Neutrophil (primary cell): ENCODE results near the gene KCNC4.

Source experiments
- H3K27ac ChIP-seq: fragments of 200-600 bp; sonication (generic); 2 replicates; pipeline ENCODE4 v1.5.1; 2016; ENCODE audit warnings: mild to moderate bottlenecking, moderate library complexity
- H3K27me3 ChIP-seq: fragments of 200-600 bp; sonication (generic); 2 replicates; pipeline ENCODE4 v1.6.0; 2016; ENCODE audit warnings: mild to moderate bottlenecking
- H3K36me3 ChIP-seq: fragments of 200-600 bp; sonication (generic); 2 replicates; pipeline ENCODE4 v1.5.1; 2017
- H3K4me1 ChIP-seq, 2 experiments: fragments of 200-600 bp in 1 of 2; sonication (generic) in 1 of 2; 1 replicate in 1 of 2; 2 replicates in 1 of 2; pipeline versions ENCODE4 v1.5.1 to v1.6.1; 2013 to 2016; ENCODE audit warnings: low read depth in 1 of 2, low read length in 1 of 2, mild to moderate bottlenecking in 1 of 2, moderate library complexity in 1 of 2; ENCODE audit not compliant: control insufficient read depth in 1 of 2, insufficient read depth in 1 of 2
- H3K4me3 ChIP-seq, 2 experiments: fragments of 200-600 bp in 1 of 2; sonication (generic) in 1 of 2; 1 replicate in 1 of 2; 2 replicates in 1 of 2; pipeline ENCODE4 v1.5.1; 2013 to 2016; ENCODE audit warnings: low read depth in 1 of 2, low read length in 1 of 2, mild to moderate bottlenecking in 1 of 2, moderate library complexity in 1 of 2
- H3K9me3 ChIP-seq: fragments of 200-600 bp; sonication (generic); 2 replicates; pipeline ENCODE4 v1.5.1; 2016
- TF ChIP-seq, protein P1 (sequence below): fragments of 200-600 bp; sonication (generic); IDR thresholded peaks from 2 replicates; pipeline ENCODE4 v1.5.1; 2016; ENCODE audit warnings: antibody characterized with exemption

Gene KCNC4

DNA sequence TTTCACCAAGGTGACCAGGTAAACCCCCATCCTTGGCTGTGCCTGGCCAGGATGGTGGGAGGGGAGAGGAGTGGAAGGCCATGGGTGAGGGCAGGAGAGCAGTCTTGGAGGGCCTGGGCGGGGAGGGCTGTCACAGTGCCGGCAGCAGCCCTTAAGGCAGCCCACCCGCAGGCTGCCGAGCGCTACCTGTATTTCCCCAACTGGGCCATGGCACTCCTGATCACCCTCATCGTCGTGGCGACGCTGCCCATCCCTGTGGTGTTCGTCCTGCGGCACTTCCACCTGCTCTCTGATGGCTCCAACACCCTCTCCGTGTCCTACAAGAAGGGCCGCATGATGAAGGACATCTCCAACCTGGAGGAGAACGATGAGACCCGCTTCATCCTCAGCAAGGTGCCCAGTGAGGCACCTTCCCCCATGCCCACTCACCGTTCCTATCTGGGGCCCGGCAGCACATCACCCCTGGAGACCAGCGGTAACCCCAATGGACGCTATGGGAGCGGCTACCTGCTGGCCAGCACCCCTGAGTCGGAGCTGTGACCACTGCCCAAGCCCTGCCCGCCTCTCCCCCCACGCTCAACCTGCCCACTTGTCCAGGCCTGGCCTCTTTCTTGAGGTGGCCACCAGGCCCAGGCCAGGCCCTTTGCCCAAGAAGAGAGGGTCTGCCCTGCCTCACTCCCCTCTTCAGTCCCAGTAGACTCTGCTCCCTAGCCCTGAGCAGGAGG, 12.0 kb upstream of the KCNC4 start:
- Histone ChIP-seq H3K4me3 (no peak overlapping the region), H3K27ac (no peak overlapping the region), H3K9me3 (no peaks in the 10 kb centered on the region), H3K4me1 (no peaks in the 10 kb centered on the region), H3K36me3 (no peaks in the 10 kb centered on the region), H3K27me3 (no peaks in the 10 kb centered on the region)
- TF ChIP-seq, protein P1, sequence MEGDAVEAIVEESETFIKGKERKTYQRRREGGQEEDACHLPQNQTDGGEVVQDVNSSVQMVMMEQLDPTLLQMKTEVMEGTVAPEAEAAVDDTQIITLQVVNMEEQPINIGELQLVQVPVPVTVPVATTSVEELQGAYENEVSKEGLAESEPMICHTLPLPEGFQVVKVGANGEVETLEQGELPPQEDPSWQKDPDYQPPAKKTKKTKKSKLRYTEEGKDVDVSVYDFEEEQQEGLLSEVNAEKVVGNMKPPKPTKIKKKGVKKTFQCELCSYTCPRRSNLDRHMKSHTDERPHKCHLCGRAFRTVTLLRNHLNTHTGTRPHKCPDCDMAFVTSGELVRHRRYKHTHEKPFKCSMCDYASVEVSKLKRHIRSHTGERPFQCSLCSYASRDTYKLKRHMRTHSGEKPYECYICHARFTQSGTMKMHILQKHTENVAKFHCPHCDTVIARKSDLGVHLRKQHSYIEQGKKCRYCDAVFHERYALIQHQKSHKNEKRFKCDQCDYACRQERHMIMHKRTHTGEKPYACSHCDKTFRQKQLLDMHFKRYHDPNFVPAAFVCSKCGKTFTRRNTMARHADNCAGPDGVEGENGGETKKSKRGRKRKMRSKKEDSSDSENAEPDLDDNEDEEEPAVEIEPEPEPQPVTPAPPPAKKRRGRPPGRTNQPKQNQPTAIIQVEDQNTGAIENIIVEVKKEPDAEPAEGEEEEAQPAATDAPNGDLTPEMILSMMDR: no peak

DNA sequence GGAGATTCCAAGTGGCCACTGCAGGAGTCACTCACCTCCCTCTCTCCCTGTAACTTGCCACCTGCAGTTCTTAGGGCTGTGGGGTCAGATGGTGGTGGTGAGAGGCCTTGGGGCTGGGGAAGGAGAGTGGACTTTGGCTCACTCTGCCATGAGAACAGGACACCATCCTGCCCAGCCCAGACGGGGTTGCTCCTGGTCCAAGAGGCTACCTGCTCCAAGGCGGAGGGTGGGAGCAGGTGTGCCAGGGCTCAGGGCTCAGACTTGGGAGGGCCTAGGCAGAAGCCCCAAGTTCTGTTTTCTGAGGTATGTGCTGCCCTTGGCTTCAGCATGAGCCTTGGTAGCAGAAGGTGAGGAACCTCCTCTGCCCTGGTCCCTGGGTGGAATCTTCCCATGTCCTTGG, 11.4 kb upstream of the KCNC4 start:
- TF ChIP-seq, protein P1: no peak
- Histone ChIP-seq H3K4me1 (no peaks in the 10 kb centered on the region), H3K9me3 (no peaks in the 10 kb centered on the region), H3K27me3 (no peaks in the 10 kb centered on the region), H3K27ac (no peak overlapping the region), H3K4me3 (no peak overlapping the region), H3K36me3 (no peaks in the 10 kb centered on the region)

DNA sequence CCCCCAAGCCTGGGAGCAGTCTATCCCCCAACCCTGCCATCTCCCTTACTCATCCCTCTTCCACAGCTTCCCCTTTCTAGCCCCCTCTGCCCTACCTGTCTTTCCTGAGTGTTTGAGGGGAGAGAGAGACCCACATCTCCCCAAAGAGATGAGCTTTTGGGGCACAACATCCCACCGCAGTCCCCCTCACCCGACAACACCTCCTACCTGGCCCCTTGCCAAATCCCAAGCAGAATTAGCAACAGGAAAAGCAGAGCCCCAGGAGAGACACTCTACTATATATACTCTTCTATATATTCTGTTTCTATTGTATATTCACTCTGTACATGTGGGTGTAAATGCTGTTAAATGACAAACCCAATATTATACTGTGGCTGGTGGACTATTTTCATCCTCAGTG, 9.9 kb upstream of the KCNC4 start:
- Histone ChIP-seq H3K9me3 (no peaks in the 10 kb centered on the region), H3K4me1 (no peaks in the 10 kb centered on the region), H3K36me3 (no peaks in the 10 kb centered on the region), H3K27me3 (no peaks in the 10 kb centered on the region), H3K4me3 (no peak overlapping the region), H3K27ac (no peak overlapping the region)
- TF ChIP-seq, protein P1: no peak

DNA sequence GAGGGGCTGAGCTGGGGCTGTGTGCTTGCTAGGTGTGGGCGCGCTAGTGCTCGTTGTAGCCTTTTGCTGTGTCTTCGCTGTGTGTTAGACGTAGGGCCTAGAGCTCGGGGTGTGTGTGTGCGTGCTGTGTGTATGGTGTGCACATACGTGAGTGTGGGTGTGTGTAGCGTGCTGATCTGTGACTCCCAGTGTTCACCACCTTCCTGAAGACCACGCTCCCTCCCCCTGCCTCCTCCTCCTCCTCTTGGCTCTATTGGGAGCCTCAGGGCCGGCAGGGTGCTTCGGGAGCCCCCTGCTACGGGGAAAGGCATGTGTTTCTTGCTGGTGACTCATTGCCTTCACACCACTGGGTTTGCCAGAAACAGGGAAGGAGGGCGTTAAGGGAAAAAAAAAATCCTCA, 9.4 kb upstream of the KCNC4 start:
- no peaks in the 10 kb centered on the region for H3K9me3 ChIP-seq
- no peak overlapping the region for H3K4me3 ChIP-seq
- no peaks in the 10 kb centered on the region for H3K4me1 ChIP-seq
- no peaks in the 10 kb centered on the region for H3K36me3 ChIP-seq
- no peak overlapping the region for H3K27ac ChIP-seq
- no peaks in the 10 kb centered on the region for H3K27me3 ChIP-seq
- TF ChIP-seq, protein P1: no peak

DNA sequence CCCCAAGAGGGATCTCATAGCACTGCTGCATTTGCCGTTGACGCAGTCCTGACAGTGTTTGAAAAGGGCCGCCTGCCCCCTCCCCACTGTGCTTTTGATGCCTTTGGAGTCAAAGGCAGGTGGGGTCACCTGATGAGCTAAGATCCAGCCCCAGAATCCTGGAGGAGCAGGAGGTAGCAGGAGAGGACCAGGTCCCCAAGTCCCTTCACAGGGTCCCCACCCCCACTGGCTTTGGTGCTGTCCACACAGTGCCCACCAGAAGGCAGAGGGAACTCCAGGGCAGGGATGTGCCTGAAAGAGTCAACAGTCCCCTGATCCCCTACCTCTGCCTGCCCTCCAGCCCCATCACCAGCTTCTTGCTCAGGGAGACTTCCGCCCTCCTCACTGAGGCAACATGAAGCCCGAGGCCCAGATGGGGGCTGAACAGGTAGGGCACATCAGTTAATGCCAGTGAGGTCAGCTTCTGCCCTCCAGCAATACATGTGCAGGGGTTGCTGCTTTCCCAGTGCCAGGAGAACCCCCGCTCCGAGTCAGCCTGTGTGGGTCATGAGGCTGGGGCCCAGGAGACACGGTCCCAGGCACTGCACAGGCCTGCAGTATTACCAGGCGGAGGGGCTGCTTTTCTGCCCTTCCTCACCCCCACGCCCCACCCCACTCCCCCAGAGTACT, 8.8 kb upstream of the KCNC4 start:
- no peaks in the 10 kb centered on the region for H3K4me1 ChIP-seq
- TF ChIP-seq, protein P1: no peak
- H3K27me3 ChIP-seq: no peaks in the 10 kb centered on the region
- no peaks in the 10 kb centered on the region for H3K9me3 ChIP-seq
- H3K36me3 ChIP-seq: no peaks in the 10 kb centered on the region
- H3K27ac ChIP-seq: no peak overlapping the region
- no peak overlapping the region for H3K4me3 ChIP-seq
